NOMO-1 treated with DMSO at 0.1 percent for 48 hours (cell line): ENCODE results near the gene PTPRZ1.

Experiments used
- DNase-seq: peaks from one replicate; lab custom pipeline; 2025; ENCODE audit not compliant: unreplicated experiment; lab: John Stamatoyannopoulos, UW

Gene PTPRZ1

GRCh38 chr7:121953164-121953563, 80.2 kb downstream of the PTPRZ1 start:
- DNase-seq = no peak

- DNase-seq = no peak
These were observed 80.6 kb downstream of the PTPRZ1 start for GRCh38 chr7:121953601-121954000.

GRCh38 chr7:121954803-121955202, 81.8 kb downstream of the PTPRZ1 start:
- no peak for DNase-seq

- no peak for DNase-seq
These were observed 84.7 kb downstream of the PTPRZ1 start for GRCh38 chr7:121957626-121958025.

- DNase-seq = no peak
These were observed 87.7 kb downstream of the PTPRZ1 start for GRCh38 chr7:121960678-121961077.

- no peak for DNase-seq
These were observed 88.3 kb downstream of the PTPRZ1 start for GRCh38 chr7:121961089-121961867.

- no peak for DNase-seq
These were observed 93.4 kb downstream of the PTPRZ1 start for GRCh38 chr7:121966276-121966934.

- no peak for DNase-seq
These were observed 94.0 kb downstream of the PTPRZ1 start for GRCh38 chr7:121966935-121967332.

- DNase-seq = no peak
These were observed 112.6 kb downstream of the PTPRZ1 start for GRCh38 chr7:121985476-121986030.

GRCh38 chr7:121992068-121992467, 119.1 kb downstream of the PTPRZ1 start:
- no peak for DNase-seq

GRCh38 chr7:121994625-121995410, 121.9 kb downstream of the PTPRZ1 start:
- peak; percentile 19 for DNase-seq

- no peak for DNase-seq
These were observed 133.7 kb downstream of the PTPRZ1 start for GRCh38 chr7:122006687-122007086.

GRCh38 chr7:122010116-122010515, 137.2 kb downstream of the PTPRZ1 start:
- no peak for DNase-seq

- no peak for DNase-seq
These were observed 140.1 kb downstream of the PTPRZ1 start for GRCh38 chr7:122013065-122013464.

GRCh38 chr7:122013630-122014029, 140.7 kb downstream of the PTPRZ1 start:
- DNase-seq = no peak

GRCh38 chr7:122014697-122015096, 141.7 kb downstream of the PTPRZ1 start:
- DNase-seq = no peak

GRCh38 chr7:122018032-122018431, 145.1 kb downstream of the PTPRZ1 start:
- DNase-seq = no peak

- no peak for DNase-seq
These were observed 154.1 kb downstream of the PTPRZ1 start for GRCh38 chr7:122027058-122027457.

- DNase-seq = no peak
These were observed 160.7 kb downstream of the PTPRZ1 start for GRCh38 chr7:122033641-122034040.

- DNase-seq = no peak
These were observed 162.9 kb downstream of the PTPRZ1 start for GRCh38 chr7:122035876-122036275.

- no peak for DNase-seq
These were observed 165.2 kb downstream of the PTPRZ1 start for GRCh38 chr7:122038134-122038533.
